T-cell (primary cell): Measurements from ENCODE around the gene NCSTN. TPM values are rescaled to one million over a fixed set of nuclear protein-coding genes. Genes with fewer than 3 reads are reported as not detected.

Experiments used
- ATAC-seq, 4 experiments: fragments of 200-7000 bp in 3 of 4; fragments of 150-1000 bp in 1 of 4; cut with Tn5 transposase; replicated peaks in 1 of 4; 1 replicate in 3 of 4; 2 replicates in 1 of 4; pipeline ENCODE4 v1.10.0; 2021; ENCODE audit warnings: moderate library complexity in 3 of 4, mild to moderate bottlenecking in 2 of 4, moderate number of reproducible peaks in 1 of 4
- CTCF ChIA-PET, 2 donors: fragments of 300-600 bp; sonication (Branson Sonifier 250); formaldehyde crosslinking; loops; one replicate each; lab custom pipeline; 2022; ENCODE audit warnings: antibody characterized with exemption in 2 of 2; lab: Charles Lee
- POLR2A ChIA-PET, 2 donors: fragments of 300-600 bp; sonication (Branson Sonifier 250); formaldehyde crosslinking; loops; one replicate each; lab custom pipeline; 2022; ENCODE audit warnings: antibody characterized with exemption in 2 of 2; lab: Charles Lee
- DNase-seq, 35 experiments: peaks; one replicate each; pipeline versions ENCODE4 v3.0.0 to v3.0.0-alpha.2; 2013 to 2023
- H3K27ac ChIP-seq: one replicate; pipeline ENCODE4 v1.5.1; 2013; ENCODE audit warnings: low read length
- H3K27me3 ChIP-seq, 2 experiments: replicated peaks in 1 of 2; 1 replicate in 1 of 2; 2 replicates in 1 of 2; pipeline versions ENCODE4 v1.6.1 to v1.7.0; 2013; ENCODE audit warnings: low read length in 1 of 2, mixed read lengths in 1 of 2; ENCODE audit not compliant: control insufficient read depth in 2 of 2, insufficient read depth in 2 of 2; ENCODE audit errors: extremely low read depth in 1 of 2
- H3K36me3 ChIP-seq, 2 donors: 1 replicate in 1 of 2; 2 replicates in 1 of 2; pipeline versions ENCODE4 v1.6.1 to v1.7.0; 2013; ENCODE audit warnings: low read length in 1 of 2; ENCODE audit not compliant: control insufficient read depth in 2 of 2, insufficient read depth in 1 of 2; ENCODE audit errors: extremely low read depth in 1 of 2
- H3K4me1 ChIP-seq, 2 experiments: 1 replicate in 1 of 2; 2 replicates in 1 of 2; pipeline versions ENCODE4 v1.6.1 to v1.7.0; 2013; ENCODE audit warnings: low read length in 2 of 2, mixed read lengths in 1 of 2; ENCODE audit not compliant: insufficient read depth in 2 of 2, control insufficient read depth in 1 of 2; ENCODE audit errors: extremely low read depth in 1 of 2
- H3K4me3 ChIP-seq, 2 donors: 1 replicate in 1 of 2; 2 replicates in 1 of 2; pipeline versions ENCODE4 v1.5.1 to v1.7.0; 2013; ENCODE audit warnings: mild to moderate bottlenecking in 2 of 2, low read length in 1 of 2, moderate library complexity in 1 of 2; ENCODE audit not compliant: control insufficient read depth in 1 of 2; ENCODE audit errors: extremely low read depth in 1 of 2
- H3K9me3 ChIP-seq: 2 replicates; pipeline ENCODE4 v1.7.0; 2013
- H3K27ac Mint-ChIP-seq, 2 donors: one replicate each; pipeline ENCODE4 v1.8.0; 2020 to 2021; ENCODE audit warnings: mild to moderate bottlenecking in 2 of 2, mixed read lengths in 2 of 2
- H3K27me3 Mint-ChIP-seq, 2 donors: one replicate each; pipeline ENCODE4 v1.8.0; 2021 to 2022; ENCODE audit warnings: mixed read lengths in 2 of 2
- H3K36me3 Mint-ChIP-seq: one replicate; pipeline ENCODE4 v1.8.0; 2021; ENCODE audit warnings: mixed read lengths
- H3K4me1 Mint-ChIP-seq, 3 donors: one replicate each; pipeline ENCODE4 v1.8.0; 2020 to 2022; ENCODE audit warnings: mixed read lengths in 3 of 3, mild to moderate bottlenecking in 1 of 3
- H3K4me3 Mint-ChIP-seq, 3 donors: one replicate each; pipeline ENCODE4 v1.8.0; 2020 to 2022; ENCODE audit warnings: mild to moderate bottlenecking in 3 of 3, mixed read lengths in 3 of 3, moderate library complexity in 3 of 3
- H3K9me3 Mint-ChIP-seq, 3 donors: one replicate each; pipeline ENCODE4 v1.8.0; 2020 to 2022; ENCODE audit warnings: mixed read lengths in 3 of 3
- WGBS: methylation state at CpG from one replicate; pipeline ENCODE4 v1.1.5; 2013; ENCODE audit warnings: missing lambda C conversion rate; ENCODE audit not compliant: insufficient coverage; 5-methylcytosine and 5-hydroxymethylcytosine counted together
- total RNA-seq, 35 experiments: library from RNA in 6 of 35; stranded (reverse) in 6 of 35; fragments of 120-200 nt in 1 of 35; gene quantifications; one replicate each; pipeline versions ENCODE4 v1.2.1 to v1.2.4 and lab custom pipeline; 2013 to 2026

Gene NCSTN
- total RNA-seq, 5 donors from 2014 or later (not counting 1 experiment from before 2014, with no cell fraction given) = 62.2 to 78.9 (median 71.8) TPM

DNA sequence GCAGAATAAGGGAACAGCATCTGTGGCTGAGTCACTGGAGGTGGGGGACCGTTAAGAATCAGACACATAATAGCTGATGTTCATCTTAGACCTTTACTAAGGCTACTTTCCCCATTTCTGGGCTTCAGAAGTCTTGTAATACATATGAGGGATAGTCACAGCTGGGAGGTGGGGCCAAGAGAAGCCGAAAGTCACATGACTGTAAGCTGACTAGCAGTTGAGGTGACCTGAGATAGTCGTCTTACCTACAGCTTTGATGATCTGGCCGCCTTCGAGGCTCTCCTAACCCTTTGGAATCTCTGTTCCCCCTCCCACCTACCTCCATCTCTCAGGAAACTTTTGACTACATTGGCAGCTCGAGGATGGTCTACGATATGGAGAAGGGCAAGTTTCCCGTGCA is 9.4 kb downstream of the NCSTN start:
- H3K27ac Mint-ChIP-seq = no peak overlapping the region
- peaks cover 0 to 3% (median 2%) of the 10 kb centered on the region in 3 donors for H3K4me1 Mint-ChIP-seq
- ATAC-seq (no peak), DNase-seq (no peak)
- CTCF ChIA-PET = interaction anchor here (0.7 to 1.1 kb wide), 2 partner anchors 62 to 459 kb away, joined by 3 to 4 read pairs; no protein-coding TSS in a partner anchor
- Histone ChIP-seq H3K4me3 (no peak overlapping the region), H3K36me3 (peaks cover 34 to 95% of the 10 kb centered on the region in 2 donors), H3K4me1 (no peaks in the 10 kb centered on the region), H3K9me3 (no peaks in the 10 kb centered on the region), H3K27me3 (no peaks in the 10 kb centered on the region), H3K27ac (no peak overlapping the region)
- POLR2A ChIA-PET = no interaction called here
- H3K27me3 Mint-ChIP-seq = no peaks in the 10 kb centered on the region
- H3K4me3 Mint-ChIP-seq = no peak overlapping the region
- H3K36me3 Mint-ChIP-seq = peaks cover 73% of the 10 kb centered on the region
- H3K9me3 Mint-ChIP-seq = no peaks in the 10 kb centered on the region
- WGBS = no CpG with 5 or more reads among the region's 8 CpGs

DNA sequence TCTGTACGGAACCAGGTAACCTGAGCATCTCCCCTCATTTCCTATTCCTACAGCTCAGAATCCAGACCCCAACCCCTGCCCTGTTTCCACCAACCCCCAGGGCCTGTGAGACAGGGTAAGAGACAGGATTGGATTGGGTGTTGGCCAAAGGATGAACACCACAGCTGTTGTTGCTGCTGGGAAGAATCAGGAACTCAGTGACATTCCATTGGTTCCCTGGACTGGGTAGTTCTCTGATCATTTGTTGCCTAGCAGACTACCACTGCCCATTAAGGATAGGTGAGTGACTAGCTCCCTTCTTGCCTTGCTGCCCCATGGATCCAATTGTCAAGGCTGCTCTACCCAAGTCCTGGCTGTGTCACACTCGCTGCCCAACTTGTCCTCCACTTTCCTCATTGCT is 10.0 kb downstream of the NCSTN start:
- Histone ChIP-seq H3K4me1 (no peaks in the 10 kb centered on the region), H3K4me3 (no peak overlapping the region), H3K27me3 (no peaks in the 10 kb centered on the region), H3K9me3 (no peaks in the 10 kb centered on the region), H3K36me3 (peaks cover 34 to 98% of the 10 kb centered on the region in 2 donors), H3K27ac (no peak overlapping the region)
- POLR2A ChIA-PET = no interaction called here
- Mint-ChIP-seq H3K4me3 (no peak overlapping the region), H3K9me3 (no peaks in the 10 kb centered on the region), H3K27me3 (no peaks in the 10 kb centered on the region), H3K36me3 (peaks cover 75% of the 10 kb centered on the region), H3K27ac (no peak overlapping the region), H3K4me1 (peaks cover 0 to 2% (median 0%) of the 10 kb centered on the region in 3 donors)
- ATAC-seq = no peak
- WGBS = 100% methylated on average over 1 of the region's 2 CpGs
- CTCF ChIA-PET = no interaction called here
- no peak for DNase-seq

DNA sequence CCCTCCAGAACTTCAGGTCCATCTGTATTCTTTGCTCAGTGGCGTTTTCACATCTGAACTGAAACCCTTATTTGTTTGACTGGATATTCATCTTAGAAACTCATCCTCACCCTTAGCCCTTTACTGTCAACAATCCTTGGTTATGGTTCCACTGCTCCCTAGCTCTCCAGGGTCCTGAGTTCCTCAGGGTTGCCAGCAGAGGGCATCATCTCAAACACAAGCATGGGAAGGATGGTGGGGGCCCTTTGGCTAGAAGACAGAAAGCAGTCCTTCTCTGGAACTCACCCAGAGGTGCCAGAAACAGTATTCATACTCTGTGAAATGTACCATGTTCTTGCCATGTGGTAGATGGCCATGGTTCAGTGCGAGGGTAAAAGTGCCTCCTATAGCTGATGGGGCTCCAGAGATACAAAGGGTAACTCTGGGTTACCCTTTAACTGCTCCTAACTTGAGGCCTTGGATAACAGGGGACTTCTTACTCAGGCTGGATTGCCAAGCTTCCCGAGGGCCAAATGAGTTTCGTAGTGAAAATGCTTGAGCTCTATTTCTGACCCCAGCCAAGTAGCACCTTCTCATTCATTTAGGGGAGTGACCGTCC is 11.3 kb downstream of the NCSTN start:
- peak in 7 of 35 experiments; percentile 9 to 37 (median 13) for DNase-seq
- no peak overlapping the region for H3K4me3 Mint-ChIP-seq
- peak in 1 of 4 experiments; percentile 35 for ATAC-seq
- peaks cover 31 to 92% of the 10 kb centered on the region in 2 donors for H3K36me3 ChIP-seq
- H3K4me3 ChIP-seq = no peak overlapping the region
- H3K9me3 ChIP-seq = no peaks in the 10 kb centered on the region
- no peaks in the 10 kb centered on the region for H3K9me3 Mint-ChIP-seq
- H3K36me3 Mint-ChIP-seq = peaks cover 80% of the 10 kb centered on the region
- 77% methylated on average over 3 of the region's 5 CpGs for WGBS
- no peak overlapping the region for H3K27ac Mint-ChIP-seq
- no peaks in the 10 kb centered on the region for H3K4me1 Mint-ChIP-seq
- H3K27ac ChIP-seq = no peak overlapping the region
- ChIA-PET POLR2A (interaction anchor here in 1 of 2 donors (0.6 kb wide), 1 partner anchor 327 kb away, joined by 3 read pairs; no protein-coding TSS in a partner anchor), CTCF (interaction anchor here (1.0 to 1.2 kb wide), 3 partner anchors 14 to 252 kb away, joined by 3 read pairs; no protein-coding TSS in a partner anchor)
- H3K27me3 Mint-ChIP-seq = no peaks in the 10 kb centered on the region
- H3K4me1 ChIP-seq = no peaks in the 10 kb centered on the region
- no peaks in the 10 kb centered on the region for H3K27me3 ChIP-seq

DNA sequence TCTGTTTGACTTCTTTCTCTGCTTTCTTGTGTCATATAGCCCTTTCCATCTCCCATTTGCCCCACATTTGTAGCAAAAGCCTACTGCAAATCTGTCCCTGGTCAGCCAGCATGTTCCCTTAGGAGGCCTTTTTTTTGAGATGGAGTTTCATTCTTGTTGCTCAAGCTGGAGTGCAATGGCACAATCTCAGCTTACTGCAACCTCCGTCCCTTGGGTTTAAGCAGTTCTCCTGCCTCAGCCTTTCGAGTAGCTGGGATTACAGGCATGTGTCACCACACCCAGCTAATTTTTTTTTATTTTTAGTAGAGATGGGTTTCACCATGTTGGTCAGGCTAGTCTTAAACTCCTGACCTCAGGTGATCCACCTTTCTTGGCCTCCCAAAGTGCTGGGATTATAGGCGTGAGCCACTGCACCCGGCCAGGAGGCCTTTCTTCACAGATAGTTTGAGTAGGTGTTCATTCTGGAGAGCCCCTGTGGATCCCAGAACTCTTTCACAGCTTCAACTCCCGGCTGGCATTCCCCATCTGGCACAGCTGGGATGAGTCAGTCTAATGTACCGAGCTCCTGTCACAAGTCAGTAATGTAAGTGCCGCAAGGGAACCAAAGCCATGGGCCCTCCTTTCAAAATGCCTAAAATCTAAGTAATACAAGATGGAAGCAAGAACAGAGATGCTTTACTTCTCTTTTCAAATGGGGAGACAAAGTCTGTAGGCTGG is 14.3 kb downstream of the NCSTN start:
- peaks cover 69% of the 10 kb centered on the region for H3K36me3 Mint-ChIP-seq
- no peaks in the 10 kb centered on the region for H3K4me1 Mint-ChIP-seq
- no peak overlapping the region for H3K27ac Mint-ChIP-seq
- H3K27me3 ChIP-seq = no peaks in the 10 kb centered on the region
- H3K27me3 Mint-ChIP-seq = no peaks in the 10 kb centered on the region
- no peaks in the 10 kb centered on the region for H3K9me3 Mint-ChIP-seq
- POLR2A ChIA-PET = no interaction called here
- H3K9me3 ChIP-seq = no peaks in the 10 kb centered on the region
- H3K4me3 ChIP-seq = no peak overlapping the region
- no peak for ATAC-seq
- H3K36me3 ChIP-seq = peaks cover 19 to 78% of the 10 kb centered on the region in 2 donors
- H3K4me3 Mint-ChIP-seq = no peak overlapping the region
- H3K4me1 ChIP-seq = no peaks in the 10 kb centered on the region
- CTCF ChIA-PET = no interaction called here
- DNase-seq = no peak
- WGBS = 96% methylated on average over 3 of the region's 7 CpGs
- no peak overlapping the region for H3K27ac ChIP-seq

DNA sequence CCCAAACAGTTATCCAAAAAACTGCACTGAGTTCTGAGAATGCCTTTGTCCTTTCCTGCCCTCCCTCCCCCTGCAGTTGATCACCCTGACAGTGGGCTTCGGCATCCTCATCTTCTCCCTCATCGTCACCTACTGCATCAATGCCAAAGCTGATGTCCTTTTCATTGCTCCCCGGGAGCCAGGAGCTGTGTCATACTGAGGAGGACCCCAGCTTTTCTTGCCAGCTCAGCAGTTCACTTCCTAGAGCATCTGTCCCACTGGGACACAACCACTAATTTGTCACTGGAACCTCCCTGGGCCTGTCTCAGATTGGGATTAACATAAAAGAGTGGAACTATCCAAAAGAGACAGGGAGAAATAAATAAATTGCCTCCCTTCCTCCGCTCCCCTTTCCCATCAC is 14.9 kb downstream of the NCSTN start:
- Histone ChIP-seq H3K27me3 (no peaks in the 10 kb centered on the region), H3K36me3 (peaks cover 19 to 72% of the 10 kb centered on the region in 2 donors), H3K27ac (no peak overlapping the region), H3K4me1 (no peaks in the 10 kb centered on the region), H3K4me3 (no peak overlapping the region), H3K9me3 (no peaks in the 10 kb centered on the region)
- ChIA-PET POLR2A (no interaction called here), CTCF (interaction anchor here in 1 of 2 donors (1.0 kb wide), 1 partner anchor 126 kb away, joined by 3 read pairs; no protein-coding TSS in a partner anchor)
- no peak for DNase-seq
- Mint-ChIP-seq H3K36me3 (peaks cover 63% of the 10 kb centered on the region), H3K4me1 (peaks cover 0 to 2% (median 0%) of the 10 kb centered on the region in 3 donors), H3K9me3 (no peaks in the 10 kb centered on the region), H3K4me3 (no peak overlapping the region), H3K27me3 (no peaks in the 10 kb centered on the region), H3K27ac (no peak overlapping the region)
- WGBS = 97% methylated on average over 4 of the region's 4 CpGs
- ATAC-seq = no peak

DNA sequence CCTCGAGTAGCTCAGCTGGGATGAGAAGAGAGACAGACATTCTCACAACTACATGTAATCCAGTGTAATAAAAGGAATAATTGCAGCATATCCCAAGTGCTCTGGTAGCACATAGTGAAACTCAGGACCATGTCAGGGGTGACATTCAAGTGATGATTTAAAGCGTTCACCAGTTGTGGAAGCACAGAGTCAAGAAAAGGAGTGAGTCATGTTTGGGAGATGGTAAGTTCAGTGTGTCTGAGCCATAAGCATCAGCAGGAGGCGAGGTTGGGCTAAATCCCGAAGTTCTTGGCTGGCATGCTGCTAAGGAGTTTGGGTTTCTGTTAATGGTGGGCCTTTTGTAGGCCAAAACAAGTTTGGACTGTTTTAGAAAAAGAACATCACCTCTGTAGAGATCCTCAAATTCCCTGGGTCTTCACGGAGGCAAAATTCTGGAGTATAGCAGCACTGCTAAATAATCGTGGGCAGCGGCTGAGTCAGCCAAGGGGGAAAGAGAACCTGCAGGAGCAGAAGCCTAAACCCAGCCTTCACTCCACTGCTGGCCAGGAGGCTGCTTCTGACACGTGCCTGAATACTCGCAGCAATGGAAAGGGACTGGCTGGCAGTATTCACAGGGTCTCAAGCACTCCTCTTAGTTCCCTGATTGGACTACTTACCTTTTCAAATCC is 16.5 kb downstream of the NCSTN start:
- H3K36me3 ChIP-seq = peaks cover 13 to 55% of the 10 kb centered on the region in 2 donors

More for the DNA sequence above, 16.5 kb downstream of the NCSTN start:
- Mint-ChIP-seq H3K27me3 (no peaks in the 10 kb centered on the region), H3K9me3 (no peaks in the 10 kb centered on the region), H3K4me3 (no peak overlapping the region), H3K27ac (no peak overlapping the region), H3K36me3 (peaks cover 49% of the 10 kb centered on the region), H3K4me1 (peaks cover 0 to 6% (median 3%) of the 10 kb centered on the region in 3 donors)
- no peak overlapping the region for H3K4me3 ChIP-seq
- no peak for DNase-seq
- H3K27ac ChIP-seq = no peak overlapping the region
- H3K4me1 ChIP-seq = no peaks in the 10 kb centered on the region
- ChIA-PET CTCF (no interaction called here), POLR2A (interaction anchor here in 1 of 2 donors (0.7 kb wide), 1 partner anchor 866 kb away, joined by 3 read pairs; the partner anchor contains the start of gene TOMM40L)
- no peaks in the 10 kb centered on the region for H3K9me3 ChIP-seq
- no peaks in the 10 kb centered on the region for H3K27me3 ChIP-seq
- WGBS = 89% methylated on average over 4 of the region's 9 CpGs
- no peak for ATAC-seq
